ENCODE measurements around the gene GTPBP4.
"Not testable (repeated sequence)": the region's sequence is repeated elsewhere in the genome, so short reads cannot be mapped to it uniquely, and the experiment has no call there.

Gene GTPBP4

GRCh38 chr10:1061930-1062774 lies 73.9 kb downstream of the GTPBP4 start:
- no peak for DNase-seq

GRCh38 chr10:1063232-1063865 lies 75.1 kb downstream of the GTPBP4 start:
- DNase-seq: no peak

- DNase-seq: no peak
These were observed 76.7 kb downstream of the GTPBP4 start for GRCh38 chr10:1064964-1065247.

GRCh38 chr10:1066734-1067133 lies 78.5 kb downstream of the GTPBP4 start:
- not testable (repeated sequence) for DNase-seq

- DNase-seq: no peak
These were observed 80.4 kb downstream of the GTPBP4 start for GRCh38 chr10:1068380-1069361.
